GM13977 (cell line): ENCODE measurements around the gene FBXW5.

ENCODE experiments used
- DNase-seq: peaks from one replicate; pipeline ENCODE4 v3.0.0; 2012; ENCODE audit warnings: low spot score
- in situ Hi-C: fragments of 300-500 bp; cut with MboI; formaldehyde crosslinking; loops from one replicate; pipeline ENCODE4 v1.12.0; 2022; ENCODE audit warnings: low sequenced_read_pairs, low pct_unique_long_range_greater_than_20kb, mixed read lengths, inconsistent platforms; ENCODE audit not compliant: unreplicated experiment
- TF ChIP-seq, protein P1 (sequence below): IDR thresholded peaks from 2 replicates; pipeline ENCODE4 v1.5.1; 2012; ENCODE audit warnings: mild to moderate bottlenecking, control low read depth; ENCODE audit not compliant: insufficient read depth; ENCODE audit errors: extremely low read depth, missing control alignments

Gene FBXW5

DNA sequence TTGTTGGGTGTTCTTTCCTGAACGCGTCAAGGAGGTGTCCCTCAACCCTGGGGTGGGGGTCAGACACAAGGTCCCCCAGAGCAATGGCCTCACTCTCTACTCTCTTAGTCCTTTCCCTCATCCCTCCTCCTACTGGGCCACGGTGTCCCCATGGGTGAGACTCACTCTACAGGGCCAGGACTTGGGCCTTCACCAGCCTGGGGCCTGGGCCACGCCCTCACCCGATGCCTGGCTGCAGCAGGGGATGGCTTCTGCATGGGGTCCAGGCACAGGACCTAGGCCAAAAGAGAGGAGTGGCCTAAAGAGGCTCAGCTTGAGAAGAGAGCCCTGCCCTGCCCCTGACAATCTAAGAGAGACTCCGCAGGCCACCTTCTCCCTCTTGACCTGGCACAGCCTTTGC, 13.4 kb upstream of the FBXW5 start:
- in situ Hi-C loops, result no loop called here
- DNase-seq, result no peak
- TF ChIP-seq, protein P1, sequence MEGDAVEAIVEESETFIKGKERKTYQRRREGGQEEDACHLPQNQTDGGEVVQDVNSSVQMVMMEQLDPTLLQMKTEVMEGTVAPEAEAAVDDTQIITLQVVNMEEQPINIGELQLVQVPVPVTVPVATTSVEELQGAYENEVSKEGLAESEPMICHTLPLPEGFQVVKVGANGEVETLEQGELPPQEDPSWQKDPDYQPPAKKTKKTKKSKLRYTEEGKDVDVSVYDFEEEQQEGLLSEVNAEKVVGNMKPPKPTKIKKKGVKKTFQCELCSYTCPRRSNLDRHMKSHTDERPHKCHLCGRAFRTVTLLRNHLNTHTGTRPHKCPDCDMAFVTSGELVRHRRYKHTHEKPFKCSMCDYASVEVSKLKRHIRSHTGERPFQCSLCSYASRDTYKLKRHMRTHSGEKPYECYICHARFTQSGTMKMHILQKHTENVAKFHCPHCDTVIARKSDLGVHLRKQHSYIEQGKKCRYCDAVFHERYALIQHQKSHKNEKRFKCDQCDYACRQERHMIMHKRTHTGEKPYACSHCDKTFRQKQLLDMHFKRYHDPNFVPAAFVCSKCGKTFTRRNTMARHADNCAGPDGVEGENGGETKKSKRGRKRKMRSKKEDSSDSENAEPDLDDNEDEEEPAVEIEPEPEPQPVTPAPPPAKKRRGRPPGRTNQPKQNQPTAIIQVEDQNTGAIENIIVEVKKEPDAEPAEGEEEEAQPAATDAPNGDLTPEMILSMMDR, result no peak

DNA sequence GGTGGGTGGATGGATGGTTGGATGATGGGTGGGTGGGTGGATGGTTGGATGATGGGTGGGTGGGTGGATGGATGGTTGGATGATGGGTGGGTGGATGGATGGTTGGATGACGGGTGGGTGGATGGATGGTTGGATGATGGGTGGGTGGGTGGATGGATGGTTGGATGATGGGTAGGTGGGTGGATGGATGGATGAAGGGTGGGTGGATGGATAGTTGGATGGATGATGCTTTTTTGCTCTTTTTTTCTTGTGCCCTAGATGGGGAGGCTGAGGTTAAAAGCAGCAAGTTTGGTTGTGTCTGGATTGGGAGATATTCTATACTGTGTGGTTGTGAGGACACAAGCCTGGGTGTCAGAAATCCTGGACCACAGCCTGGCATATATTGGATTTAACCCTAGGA, 12.9 kb upstream of the FBXW5 start:
- DNase-seq, result no peak
- in situ Hi-C loops, result no loop called here
- TF ChIP-seq, protein P1, result no peak

DNA sequence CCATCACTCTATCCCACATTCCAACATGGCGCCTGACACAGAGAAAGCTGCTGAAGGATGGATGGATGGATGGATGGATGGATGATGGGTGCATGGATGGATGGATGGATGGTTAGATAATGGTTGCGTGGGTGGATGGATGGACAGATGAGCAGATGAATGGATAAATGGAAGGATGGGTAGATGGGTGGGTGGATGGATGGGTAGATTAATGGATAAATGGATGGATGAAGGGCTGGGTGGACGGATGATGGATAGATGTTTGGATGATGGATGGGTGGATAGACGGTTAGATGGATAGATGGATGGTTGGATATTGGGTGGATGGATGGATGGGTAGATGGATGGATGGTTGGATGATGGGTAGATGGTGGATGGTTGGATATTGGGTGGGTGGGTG, 12.1 kb upstream of the FBXW5 start:
- TF ChIP-seq, protein P1, result no peak
- in situ Hi-C loops, result no loop called here
- no peak for DNase-seq

DNA sequence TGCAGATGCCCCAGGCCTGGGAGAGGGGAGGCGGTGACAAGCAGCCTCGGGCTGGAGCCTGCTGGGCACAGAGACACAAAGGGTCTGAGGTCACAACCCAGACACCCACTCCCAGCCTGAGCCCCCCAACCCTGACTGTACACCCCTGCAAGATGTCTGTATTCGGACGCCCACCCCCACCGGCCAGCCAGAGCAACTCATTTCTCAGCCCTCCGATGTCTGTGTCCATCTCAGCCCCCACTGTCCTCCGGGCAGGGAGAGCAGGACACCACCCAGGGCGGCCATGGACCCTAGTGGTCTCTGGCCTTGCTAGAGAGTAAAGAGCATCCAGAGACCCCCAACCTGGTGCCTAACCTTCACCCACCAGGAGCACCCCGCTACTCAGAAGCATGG, 11.4 kb upstream of the FBXW5 start:
- DNase-seq, result no peak
- in situ Hi-C loops, result no loop called here
- TF ChIP-seq, protein P1, result no peak

DNA sequence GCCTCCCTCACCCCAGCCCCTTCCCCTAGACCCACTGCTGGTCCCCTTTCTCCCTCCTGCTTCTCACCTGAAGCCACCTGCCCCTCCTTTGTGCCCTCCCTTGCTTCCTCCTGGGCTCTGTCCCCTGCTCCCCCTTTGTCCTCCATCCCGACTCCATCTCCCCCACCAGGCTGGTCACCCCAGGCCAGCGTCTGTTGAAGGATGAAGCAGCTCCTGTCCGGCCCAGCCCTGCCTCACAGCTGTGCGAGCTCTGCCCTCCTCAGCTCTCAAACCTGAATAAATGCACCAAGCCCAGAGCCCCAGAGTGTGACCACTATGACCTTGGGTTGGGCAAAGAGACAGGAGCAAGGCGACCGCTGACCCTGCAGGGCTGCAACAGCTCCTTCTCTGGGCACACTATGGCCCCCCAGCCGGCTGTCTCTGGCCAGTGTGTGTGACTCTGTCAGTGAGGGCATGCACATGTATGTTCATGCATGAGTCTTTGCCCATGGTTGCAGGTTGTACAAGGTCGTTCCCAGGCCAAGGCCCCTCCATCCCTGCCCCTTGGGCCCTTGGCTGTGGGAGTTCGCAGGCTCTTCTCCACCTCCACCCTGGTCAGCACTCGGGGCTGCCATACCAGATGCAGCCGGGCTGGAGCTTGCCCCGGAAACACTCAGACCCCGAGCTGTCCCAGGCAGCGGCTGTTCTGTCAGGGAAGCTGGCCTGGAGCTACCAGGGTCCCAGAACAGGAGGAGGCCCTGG, 10.8 kb upstream of the FBXW5 start:
- no peak for DNase-seq
- in situ Hi-C loops, result no loop called here
- TF ChIP-seq, protein P1, result no peak

DNA sequence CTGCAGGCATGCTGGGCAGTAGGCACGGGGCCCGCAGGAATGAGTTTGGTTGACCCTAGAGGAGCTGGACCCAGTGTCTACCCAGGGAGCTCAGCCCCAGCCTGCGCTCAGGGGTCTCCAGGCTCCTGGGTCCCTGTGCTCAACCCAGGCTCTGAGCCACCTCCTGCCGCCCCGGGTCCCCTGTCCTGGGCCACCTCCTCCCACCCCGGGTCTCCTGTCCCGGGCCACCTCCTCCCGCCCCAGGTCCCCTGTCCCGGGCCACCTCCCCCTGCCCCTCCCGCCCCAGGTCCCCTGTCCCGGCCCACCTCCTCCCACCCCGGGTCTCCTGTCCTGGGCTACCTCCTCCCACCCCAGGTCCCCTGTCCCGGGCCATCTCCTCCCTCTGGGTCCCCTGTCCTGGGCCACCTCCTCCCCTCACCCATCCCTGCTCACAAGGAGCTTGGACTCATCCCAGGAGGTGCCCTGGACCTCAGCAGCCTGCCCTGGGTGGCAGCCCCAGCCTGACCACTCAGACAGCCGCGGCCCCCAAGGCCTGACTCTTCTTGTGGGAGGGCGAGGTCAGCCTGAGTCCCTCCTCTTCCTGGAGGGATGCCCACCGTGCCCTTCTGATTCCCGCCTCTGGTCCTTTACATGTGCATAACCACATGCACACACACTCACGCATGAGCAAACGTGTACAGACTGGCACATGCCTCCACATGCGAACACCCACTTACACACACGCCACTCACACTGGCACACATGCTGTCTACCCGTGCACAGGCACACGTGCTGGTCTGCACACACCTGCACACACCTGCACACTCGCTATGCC, 9.9 kb upstream of the FBXW5 start:
- TF ChIP-seq, protein P1, result no peak
- DNase-seq, result no peak
- in situ Hi-C loops, result no loop called here
